ENCODE results near the gene PROS1. TPM values are rescaled to one million over a fixed set of nuclear protein-coding genes. Genes with fewer than 3 reads are reported as not detected.
"Not testable (repeated sequence)": the region's sequence is repeated elsewhere in the genome, so short reads cannot be mapped to it uniquely, and the experiment has no call there.

The PROS1 gene
- total and polyA plus RNA-seq, 2 donors (not counting 1 experiment from before 2014, with no cell fraction given), result 0.03 TPM; not detected in 1

- H3K27ac Mint-ChIP-seq, result no peak overlapping the region
- ChIA-PET CTCF (no interaction called here), POLR2A (no interaction called here)
- DNase-seq (no peak), ATAC-seq (ENCODE audit: low read depth) (no peak)
- peaks cover 12% of the 10 kb centered on the region for H3K4me1 Mint-ChIP-seq
- TF ChIP-seq, protein P1, sequence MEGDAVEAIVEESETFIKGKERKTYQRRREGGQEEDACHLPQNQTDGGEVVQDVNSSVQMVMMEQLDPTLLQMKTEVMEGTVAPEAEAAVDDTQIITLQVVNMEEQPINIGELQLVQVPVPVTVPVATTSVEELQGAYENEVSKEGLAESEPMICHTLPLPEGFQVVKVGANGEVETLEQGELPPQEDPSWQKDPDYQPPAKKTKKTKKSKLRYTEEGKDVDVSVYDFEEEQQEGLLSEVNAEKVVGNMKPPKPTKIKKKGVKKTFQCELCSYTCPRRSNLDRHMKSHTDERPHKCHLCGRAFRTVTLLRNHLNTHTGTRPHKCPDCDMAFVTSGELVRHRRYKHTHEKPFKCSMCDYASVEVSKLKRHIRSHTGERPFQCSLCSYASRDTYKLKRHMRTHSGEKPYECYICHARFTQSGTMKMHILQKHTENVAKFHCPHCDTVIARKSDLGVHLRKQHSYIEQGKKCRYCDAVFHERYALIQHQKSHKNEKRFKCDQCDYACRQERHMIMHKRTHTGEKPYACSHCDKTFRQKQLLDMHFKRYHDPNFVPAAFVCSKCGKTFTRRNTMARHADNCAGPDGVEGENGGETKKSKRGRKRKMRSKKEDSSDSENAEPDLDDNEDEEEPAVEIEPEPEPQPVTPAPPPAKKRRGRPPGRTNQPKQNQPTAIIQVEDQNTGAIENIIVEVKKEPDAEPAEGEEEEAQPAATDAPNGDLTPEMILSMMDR (IDR thresholded peaks at IDR 0.05), result no peak
- no peak for TF ChIP-seq EZH2 (IDR thresholded peaks at IDR 0.05; ENCODE audit: borderline replicate concordance, insufficient read depth, low read depth, low read length, poor library complexity, severe bottlenecking)
- Histone ChIP-seq H3K4me3 (ENCODE audit: control extremely low read depth in 1 of 5, extremely low read depth in 1 of 5, insufficient read depth in 1 of 5, low read depth in 2 of 5, low read length in 4 of 5) (no peak overlapping the region), H3K4me1 (ENCODE audit: control insufficient read depth in 2 of 2, insufficient read depth in 2 of 2, low read length in 2 of 2) (peaks cover 10 to 11% of the 10 kb centered on the region in 2 donors), H3K27ac (ENCODE audit: low read length in 2 of 2) (no peak overlapping the region), H4K20me1 (ENCODE audit: control insufficient read depth, insufficient read depth, low read length, poor library complexity, severe bottlenecking) (no peaks in the 10 kb centered on the region), H3K9me3 (ENCODE audit: control extremely low read depth in 1 of 3, control insufficient read depth in 2 of 3, insufficient read depth in 1 of 3, low read length in 2 of 3) (peaks cover 0 to 4% (median 0%) of the 10 kb centered on the region in 3 donors), H3K79me2 (ENCODE audit: control insufficient read depth, insufficient read depth, low read length) (no peaks in the 10 kb centered on the region), H3K9ac (ENCODE audit: low read length) (no peak overlapping the region), H3K4me2 (replicated peaks; ENCODE audit: low read depth, low read length, poor library complexity, severe bottlenecking) (no peak overlapping the region), H3K36me3 (replicated peaks in 1 of 2; ENCODE audit: control extremely low read depth in 1 of 2, control insufficient read depth in 1 of 2, extremely low read depth in 1 of 2, insufficient read depth in 2 of 2, low read length in 1 of 2) (no peaks in the 10 kb centered on the region), H3K27me3 (replicated peaks in 1 of 4; ENCODE audit: control extremely low read depth in 1 of 4, control insufficient read depth in 3 of 4, insufficient read depth in 4 of 4, low read length in 3 of 4) (peaks cover 1 to 13% (median 8%) of the 10 kb centered on the region in 4 experiments), H2AFZ (ENCODE audit: insufficient read depth, low read depth, low read length, poor library complexity, severe bottlenecking) (no peak overlapping the region)
- H3K4me3 Mint-ChIP-seq, result no peak overlapping the region
- peaks cover 28% of the 10 kb centered on the region for H3K27me3 Mint-ChIP-seq
- WGBS (ENCODE audit: insufficient coverage), result 67% methylated on average over 3 of the region's 3 CpGs
- intact Hi-C loops (cut with micrococcal nuclease), result no loop called here
- no peaks in the 10 kb centered on the region for H3K9me3 Mint-ChIP-seq (ENCODE audit: insufficient read depth)
Measured at GRCh38 chr3:93969443-93969842, 4.3 kb downstream of the PROS1 start.

- H3K4me1 ChIP-seq (ENCODE audit: control insufficient read depth in 2 of 2, insufficient read depth in 2 of 2, low read length in 2 of 2); H3K9me3 Mint-ChIP-seq (ENCODE audit: insufficient read depth); H3K4me3 ChIP-seq (ENCODE audit: control extremely low read depth in 1 of 5, extremely low read depth in 1 of 5, insufficient read depth in 1 of 5, low read depth in 2 of 5, low read length in 4 of 5); H3K27ac Mint-ChIP-seq; H3K4me2 ChIP-seq (replicated peaks; ENCODE audit: low read depth, low read length, poor library complexity, severe bottlenecking); POLR2A ChIA-PET; H3K9me3 ChIP-seq (ENCODE audit: control extremely low read depth in 1 of 3, control insufficient read depth in 2 of 3, insufficient read depth in 1 of 3, low read length in 2 of 3); DNase-seq; H3K4me1 Mint-ChIP-seq; H3K27ac ChIP-seq (ENCODE audit: low read length in 2 of 2); H3K4me3 Mint-ChIP-seq; intact Hi-C loops (cut with micrococcal nuclease); H3K9ac ChIP-seq (ENCODE audit: low read length); ATAC-seq (ENCODE audit: low read depth); H4K20me1 ChIP-seq (ENCODE audit: control insufficient read depth, insufficient read depth, low read length, poor library complexity, severe bottlenecking); H3K36me3 ChIP-seq (replicated peaks in 1 of 2; ENCODE audit: control extremely low read depth in 1 of 2, control insufficient read depth in 1 of 2, extremely low read depth in 1 of 2, insufficient read depth in 2 of 2, low read length in 1 of 2); H3K79me2 ChIP-seq (ENCODE audit: control insufficient read depth, insufficient read depth, low read length); H2AFZ ChIP-seq (ENCODE audit: insufficient read depth, low read depth, low read length, poor library complexity, severe bottlenecking); H3K27me3 ChIP-seq (replicated peaks in 1 of 4; ENCODE audit: control extremely low read depth in 1 of 4, control insufficient read depth in 3 of 4, insufficient read depth in 4 of 4, low read length in 3 of 4); CTCF ChIA-PET: not testable (repeated sequence)
- 97% methylated on average over 18 of the region's 19 CpGs for WGBS (ENCODE audit: insufficient coverage)
- H3K27me3 Mint-ChIP-seq, result peaks cover 15% of the 10 kb centered on the region
Measured at GRCh38 chr3:93965106-93965505, 8.6 kb downstream of the PROS1 start.
